NB4 (cell line): ENCODE measurements around the gene AUTS2.

Experiments used
- DNase-seq: peaks from one replicate; pipeline ENCODE4 v3.0.0; 2010; ENCODE audit warnings: low read depth
- H3K4me3 ChIP-seq: one replicate; pipeline ENCODE4 v1.5.1; 2011; ENCODE audit warnings: mild to moderate bottlenecking, low read depth, low read length, moderate library complexity
- CTCF ChIP-seq: IDR thresholded peaks from one replicate; pipeline ENCODE4 v1.5.1; 2012; ENCODE audit warnings: low read depth, low read length
- MAX ChIP-seq: IDR thresholded peaks from 2 replicates; pipeline ENCODE4 v1.6.1; 2011; ENCODE audit warnings: low read depth, low read length
- MYC ChIP-seq: IDR thresholded peaks from 2 replicates; pipeline ENCODE4 v1.6.1; 2011; ENCODE audit warnings: low read depth, low read length
- POLR2A ChIP-seq: IDR thresholded peaks from 2 replicates; pipeline ENCODE4 v1.6.1; 2011; ENCODE audit warnings: mild to moderate bottlenecking; ENCODE audit not compliant: insufficient read length; ENCODE audit errors: extremely low read depth

Gene AUTS2

GRCh38 chr7:70053421-70053820 is 455.1 kb downstream of the AUTS2 start:
- no peak for DNase-seq
- H3K4me3 ChIP-seq = no peak overlapping the region
- TF ChIP-seq POLR2A (no peak), CTCF (no peak), MYC (no peak), MAX (no peak)

- TF ChIP-seq MYC = no peak
- TF ChIP-seq POLR2A = no peak
- no peak for TF ChIP-seq CTCF
- no peak for TF ChIP-seq MAX
- no peak for DNase-seq
- H3K4me3 ChIP-seq = no peak overlapping the region
Observed at GRCh38 chr7:70053989-70054388, 455.7 kb downstream of the AUTS2 start.

GRCh38 chr7:70056363-70056762 is 458.1 kb downstream of the AUTS2 start:
- DNase-seq = no peak
- TF ChIP-seq POLR2A = no peak
- no peak for TF ChIP-seq MAX
- TF ChIP-seq MYC = no peak
- TF ChIP-seq CTCF = no peak
- H3K4me3 ChIP-seq = no peak overlapping the region

- peak; percentile 10 for DNase-seq
- H3K4me3 ChIP-seq = no peak overlapping the region
- TF ChIP-seq CTCF (no peak), MAX (no peak), MYC (no peak), POLR2A (no peak)
Observed at GRCh38 chr7:70060298-70061068, 462.2 kb downstream of the AUTS2 start.

- TF ChIP-seq POLR2A (no peak), MYC (no peak), MAX (no peak), CTCF (no peak)
- DNase-seq = no peak
Observed at GRCh38 chr7:70063371-70063770, 465.1 kb downstream of the AUTS2 start.

More at GRCh38 chr7:70063371-70063770, 465.1 kb downstream of the AUTS2 start:
- H3K4me3 ChIP-seq = no peak overlapping the region
